Upper lobe of left lung (tissue), 4 donors: Measurements from ENCODE around the gene ADCY9.
"Not testable (repeated sequence)": the region's sequence is repeated elsewhere in the genome, so short reads cannot be mapped to it uniquely, and the experiment has no call there.

ENCODE experiments used
- POLR2A ChIP-seq, 4 donors: fragments of 450-650 bp; IDR thresholded peaks; one replicate each; pipeline ENCODE4 v1.5.1; 2016 to 2017; ENCODE audit warnings: antibody characterized with exemption in 4 of 4, mild to moderate bottlenecking in 2 of 4
- POLR2AphosphoS5 ChIP-seq, 2 donors: sonication (generic); formaldehyde crosslinking; IDR thresholded peaks; one replicate each; pipeline ENCODE4 v1.5.1; 2017; ENCODE audit warnings: antibody characterized with exemption in 2 of 2

GRCh38 chr16:4156503-4156902 lies 40.3 kb upstream of the ADCY9 start:
- not testable (repeated sequence) for TF ChIP-seq POLR2AphosphoS5, POLR2A (IDR thresholded peaks at IDR 0.05)
